Brain pericyte (primary cell): Measurements from ENCODE around the gene EMC10.
A peak's percentile ranks its signal among the peaks of the same experiment; 100 is the strongest.
"Not testable (repeated sequence)": the region's sequence is repeated elsewhere in the genome, so short reads cannot be mapped to it uniquely, and the experiment has no call there.

Experiments
- DNase-seq: peaks from one replicate; pipeline ENCODE4 v3.0.0-alpha.2; 2012; ENCODE audit warnings: low read depth, low spot score

Gene EMC10

GRCh38 chr19:50450369-50451222 is 25.7 kb upstream of the EMC10 start:
- no peak for DNase-seq

GRCh38 chr19:50451223-50451534 is 25.1 kb upstream of the EMC10 start:
- DNase-seq, result no peak

- DNase-seq, result no peak
These were observed 23.1 kb upstream of the EMC10 start for GRCh38 chr19:50453243-50453642.

GRCh38 chr19:50455992-50456391 is 20.3 kb upstream of the EMC10 start:
- no peak for DNase-seq

- DNase-seq, result no peak
These were observed 19.0 kb upstream of the EMC10 start for GRCh38 chr19:50457300-50457699.

GRCh38 chr19:50458396-50459066 is 17.8 kb upstream of the EMC10 start:
- no peak for DNase-seq

GRCh38 chr19:50459067-50459456 is 17.2 kb upstream of the EMC10 start:
- DNase-seq, result no peak

- DNase-seq, result no peak
These were observed 16.7 kb upstream of the EMC10 start for GRCh38 chr19:50459638-50460037.

GRCh38 chr19:50460161-50460765 is 16.0 kb upstream of the EMC10 start:
- DNase-seq, result no peak

GRCh38 chr19:50461066-50461875 is 15.0 kb upstream of the EMC10 start:
- DNase-seq, result peak; percentile 36

- DNase-seq, result no peak
These were observed 13.3 kb upstream of the EMC10 start for GRCh38 chr19:50462970-50463369.

GRCh38 chr19:50464348-50464747 is 12.0 kb upstream of the EMC10 start:
- no peak for DNase-seq

GRCh38 chr19:50465000-50465399 is 11.3 kb upstream of the EMC10 start:
- DNase-seq, result no peak

- no peak for DNase-seq
These were observed 10.2 kb upstream of the EMC10 start for GRCh38 chr19:50465986-50466705.

GRCh38 chr19:50466706-50467039 is 9.6 kb upstream of the EMC10 start:
- no peak for DNase-seq

GRCh38 chr19:50467566-50467965 is 8.7 kb upstream of the EMC10 start:
- no peak for DNase-seq

GRCh38 chr19:50468818-50469217 is 7.5 kb upstream of the EMC10 start:
- DNase-seq, result no peak

- not testable (repeated sequence) for DNase-seq
These were observed 3.0 kb upstream of the EMC10 start for GRCh38 chr19:50473336-50473735.

- DNase-seq, result no peak
These were observed 1.2 kb upstream of the EMC10 start for GRCh38 chr19:50475101-50475568.

- DNase-seq, result no peak
These were observed 527 bp upstream of the EMC10 start for GRCh38 chr19:50475736-50476223.

GRCh38 chr19:50476907-50477238 is 566 bp downstream of the EMC10 start:
- DNase-seq, result no peak
